NCI-H748 treated with DMSO at 0.1 percent for 48 hours (cell line): ENCODE data around the gene CCNY.

Experiments
- DNase-seq: peaks from one replicate; lab custom pipeline; 2025; lab: John Stamatoyannopoulos, UW

Gene CCNY

GRCh38 chr10:35584946-35585345 is 248.6 kb downstream of the CCNY start:
- no peak for DNase-seq

GRCh38 chr10:35585356-35585755 is 249.0 kb downstream of the CCNY start:
- DNase-seq = no peak

DNA sequence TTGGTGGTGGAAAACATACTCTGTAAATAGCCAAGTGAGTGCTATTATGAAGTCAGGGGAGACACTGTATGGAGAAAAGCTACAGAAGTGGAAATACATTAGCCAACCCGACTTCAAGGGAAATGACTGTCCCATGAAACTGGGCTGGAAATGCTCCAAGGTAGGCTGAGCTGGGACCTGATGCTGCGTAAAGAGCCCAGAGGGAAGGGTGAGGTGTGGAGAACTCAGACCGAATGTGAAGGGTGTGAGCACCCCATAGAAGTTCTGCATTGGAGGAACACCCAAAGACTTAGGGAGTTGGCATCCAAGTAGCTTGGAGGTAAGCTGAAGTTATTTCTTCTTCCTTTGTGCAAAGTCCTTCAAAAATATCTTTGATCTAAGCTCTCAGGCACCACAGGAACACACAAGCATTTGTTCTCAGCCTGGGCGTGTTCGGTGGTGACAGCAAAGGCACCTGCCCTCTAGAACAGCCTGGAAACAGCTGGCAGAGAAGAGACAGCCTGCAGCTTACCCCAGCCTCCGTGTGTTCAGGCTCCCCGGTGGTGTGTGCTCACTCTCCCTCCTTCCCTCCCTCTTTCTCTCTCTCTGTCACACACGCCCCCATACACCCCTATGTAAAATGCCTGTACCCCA is 249.7 kb downstream of the CCNY start:
- no peak for DNase-seq

DNA sequence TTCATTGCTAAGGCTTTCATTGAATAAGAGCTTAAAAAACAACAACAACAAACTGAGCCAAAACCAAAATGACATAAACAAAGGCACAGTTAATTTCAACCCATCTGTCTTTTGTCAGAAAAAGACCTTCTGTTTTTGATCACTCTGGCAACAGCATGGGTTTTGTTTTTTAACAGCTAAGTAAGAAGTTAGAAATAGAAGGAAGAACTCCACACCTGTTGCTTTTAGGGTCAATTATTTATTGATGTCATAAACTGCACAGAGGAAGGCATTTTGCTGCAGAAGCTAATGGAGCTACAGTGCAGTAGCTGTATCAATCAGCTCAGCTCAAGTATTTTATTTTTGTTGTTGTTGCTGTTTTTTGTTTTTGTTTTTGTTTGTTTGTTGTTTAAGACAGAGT is 252.5 kb downstream of the CCNY start:
- DNase-seq = no peak

- DNase-seq = no peak
Measured at GRCh38 chr10:35592441-35592840, 256.1 kb downstream of the CCNY start.

GRCh38 chr10:35594115-35595079 is 258.1 kb downstream of the CCNY start:
- DNase-seq = no peak

GRCh38 chr10:35595106-35595505 is 258.8 kb downstream of the CCNY start:
- DNase-seq = no peak

GRCh38 chr10:35598379-35598778 is 262.1 kb downstream of the CCNY start:
- DNase-seq = no peak

DNA sequence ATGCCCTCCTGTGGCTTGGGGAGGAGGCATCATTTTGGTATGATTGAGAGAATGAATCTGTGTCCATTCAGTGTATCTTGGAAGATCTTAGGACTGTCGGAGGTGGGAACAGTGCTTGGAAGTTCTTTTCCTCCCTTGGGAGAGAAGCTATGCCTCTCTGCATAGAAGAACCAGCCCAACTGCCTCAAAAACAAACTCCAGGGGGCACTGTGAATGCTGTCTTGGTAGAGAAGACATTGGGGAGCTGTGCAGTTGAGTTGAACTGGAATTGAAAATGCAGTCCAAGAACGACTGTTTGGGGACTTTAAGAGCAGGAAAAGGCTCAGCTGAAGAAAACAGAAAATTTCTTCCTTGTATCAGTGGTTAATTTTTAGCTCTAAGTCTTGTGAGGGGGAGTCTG is 263.9 kb downstream of the CCNY start:
- DNase-seq = no peak

GRCh38 chr10:35605191-35605590 is 268.9 kb downstream of the CCNY start, which contains the start of gene GJD4:
TSS of gene GJD4 (plus strand) at chr10:35605341. CDS start at chr10:35605568, 227 bp downstream.
- DNase-seq = no peak

GRCh38 chr10:35606430-35606829 is 270.1 kb downstream of the CCNY start:
- DNase-seq = no peak

GRCh38 chr10:35607475-35608327 is 271.4 kb downstream of the CCNY start:
- DNase-seq = no peak

DNA sequence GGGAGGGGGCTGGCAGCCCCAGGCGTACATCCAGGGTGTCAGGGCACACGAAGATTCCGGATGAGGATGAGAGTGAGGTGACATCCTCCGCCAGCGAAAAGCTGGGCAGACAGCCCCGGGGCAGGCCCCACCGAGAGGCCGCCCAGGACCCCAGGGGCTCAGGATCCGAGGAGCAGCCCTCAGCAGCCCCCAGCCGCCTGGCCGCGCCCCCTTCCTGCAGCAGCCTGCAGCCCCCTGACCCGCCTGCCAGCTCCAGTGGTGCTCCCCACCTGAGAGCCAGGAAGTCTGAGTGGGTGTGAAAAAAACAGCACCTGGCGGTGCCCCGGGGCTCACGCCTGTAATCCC is 272.0 kb downstream of the CCNY start:
- no peak for DNase-seq

DNA sequence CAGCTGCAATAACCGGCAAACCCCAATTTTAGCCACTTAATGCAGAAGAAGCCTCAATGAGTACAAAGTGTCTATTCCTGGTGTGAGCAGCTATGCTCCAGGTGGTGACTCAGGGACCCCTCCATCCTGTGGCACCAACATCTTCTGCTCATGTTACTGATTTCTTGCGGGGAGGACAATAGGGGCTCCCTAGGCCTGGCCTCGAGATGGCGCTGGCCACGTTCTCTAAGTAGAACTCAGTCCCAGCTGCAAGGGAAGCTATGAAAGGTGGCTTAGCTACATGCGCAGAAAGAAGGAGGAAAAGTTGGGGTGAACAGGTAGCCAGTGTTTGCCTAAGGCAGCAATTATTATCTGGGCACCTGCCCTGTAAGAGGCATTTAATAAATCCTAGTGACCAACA is 275.4 kb downstream of the CCNY start:
- DNase-seq = no peak

- DNase-seq = no peak
Measured at GRCh38 chr10:35612385-35613106, 276.2 kb downstream of the CCNY start.

GRCh38 chr10:35613107-35613440 is 276.8 kb downstream of the CCNY start:
- DNase-seq = no peak

GRCh38 chr10:35613597-35614226 is 277.4 kb downstream of the CCNY start:
- DNase-seq = no peak

GRCh38 chr10:35614312-35614711 is 278.0 kb downstream of the CCNY start:
- no peak for DNase-seq
